ENCODE results near the gene TCEAL7. TPM values are rescaled to one million over a fixed set of nuclear protein-coding genes. Genes with fewer than 3 reads are reported as not detected.

TCEAL7 gene
- total and polyA plus RNA-seq, 7 donors = 0.78 to 11.8 (median 1.3) TPM

DNA sequence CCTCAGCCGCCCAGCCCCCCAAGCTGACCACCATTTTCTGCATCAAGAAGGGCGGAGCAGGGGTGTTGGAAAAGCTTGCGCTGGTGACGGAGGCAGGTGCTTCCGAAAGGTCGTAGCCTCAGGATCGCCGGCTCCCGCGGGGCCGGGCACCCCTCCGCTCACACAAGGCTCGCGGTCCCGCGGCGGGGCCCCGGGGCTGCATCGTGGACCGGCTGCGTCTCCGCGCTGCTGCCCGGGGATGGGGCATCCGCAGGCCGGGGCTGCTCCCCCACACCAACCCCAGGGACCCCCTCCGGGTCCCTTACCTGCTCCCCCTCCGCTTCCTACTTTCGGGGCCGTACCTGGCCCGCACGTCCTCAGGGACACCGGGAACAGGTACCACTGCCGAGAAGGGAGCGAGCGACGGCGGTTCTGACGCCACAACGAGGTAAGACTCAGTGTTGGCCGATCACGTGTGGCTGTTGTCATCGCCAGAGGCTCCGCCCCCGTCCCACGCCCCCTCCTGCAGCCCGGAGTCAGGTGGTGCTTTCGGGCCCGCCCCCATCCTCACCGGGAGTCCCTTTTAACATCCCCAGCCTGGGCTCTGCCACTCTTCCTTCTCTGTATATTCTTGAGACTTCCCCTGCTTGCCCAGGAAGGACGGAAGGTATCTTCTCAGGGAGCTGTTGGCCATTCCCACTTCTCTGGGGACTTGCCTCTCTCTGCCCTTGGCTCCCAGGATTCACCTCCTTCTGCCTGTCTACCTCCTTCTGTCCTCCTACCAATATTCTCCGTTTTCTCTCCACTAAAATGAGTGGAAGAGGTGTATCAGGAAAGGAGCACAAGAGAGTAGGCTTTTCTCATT is 19.3 kb upstream of the TCEAL7 start, which contains the start of gene BEX2:
BEX2 (minus strand) TSS at position 436 of the 844 bp plus-strand sequence. CDS start 1,014 bp downstream, outside the sequence.
- no peak within 1 kb of the TSS for H3K27ac ChIP-seq
- peaks cover 0 to 26% (median 3%) of the 10 kb centered on the region in 3 donors for H3K27me3 ChIP-seq (ENCODE audit: insufficient read depth in 3 of 3, low read length in 2 of 3)
- H3K4me3 ChIP-seq = peak within 1 kb of the TSS; percentile 57
- peak in 3 of 4 donors; percentile 54 to 83 (median 68) for ATAC-seq
- TF ChIP-seq, protein P1, sequence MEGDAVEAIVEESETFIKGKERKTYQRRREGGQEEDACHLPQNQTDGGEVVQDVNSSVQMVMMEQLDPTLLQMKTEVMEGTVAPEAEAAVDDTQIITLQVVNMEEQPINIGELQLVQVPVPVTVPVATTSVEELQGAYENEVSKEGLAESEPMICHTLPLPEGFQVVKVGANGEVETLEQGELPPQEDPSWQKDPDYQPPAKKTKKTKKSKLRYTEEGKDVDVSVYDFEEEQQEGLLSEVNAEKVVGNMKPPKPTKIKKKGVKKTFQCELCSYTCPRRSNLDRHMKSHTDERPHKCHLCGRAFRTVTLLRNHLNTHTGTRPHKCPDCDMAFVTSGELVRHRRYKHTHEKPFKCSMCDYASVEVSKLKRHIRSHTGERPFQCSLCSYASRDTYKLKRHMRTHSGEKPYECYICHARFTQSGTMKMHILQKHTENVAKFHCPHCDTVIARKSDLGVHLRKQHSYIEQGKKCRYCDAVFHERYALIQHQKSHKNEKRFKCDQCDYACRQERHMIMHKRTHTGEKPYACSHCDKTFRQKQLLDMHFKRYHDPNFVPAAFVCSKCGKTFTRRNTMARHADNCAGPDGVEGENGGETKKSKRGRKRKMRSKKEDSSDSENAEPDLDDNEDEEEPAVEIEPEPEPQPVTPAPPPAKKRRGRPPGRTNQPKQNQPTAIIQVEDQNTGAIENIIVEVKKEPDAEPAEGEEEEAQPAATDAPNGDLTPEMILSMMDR (IDR thresholded peaks at IDR 0.05) = no peak
- no peaks in the 10 kb centered on the region for H3K9me3 ChIP-seq
- peak in 1 of 2 donors; percentile 42 for DNase-seq
- intact Hi-C loops (cut with DNase I) = no loop called here
- H3K36me3 ChIP-seq (ENCODE audit: insufficient read depth in 1 of 2, low read depth in 1 of 2) = no peaks in the 10 kb centered on the region
- WGBS, 3 donors = 1 to 25% (median 5%) methylated on average over 8 to 52 of the region's 52 CpGs
- no peaks in the 10 kb centered on the region for H3K4me1 ChIP-seq

DNA sequence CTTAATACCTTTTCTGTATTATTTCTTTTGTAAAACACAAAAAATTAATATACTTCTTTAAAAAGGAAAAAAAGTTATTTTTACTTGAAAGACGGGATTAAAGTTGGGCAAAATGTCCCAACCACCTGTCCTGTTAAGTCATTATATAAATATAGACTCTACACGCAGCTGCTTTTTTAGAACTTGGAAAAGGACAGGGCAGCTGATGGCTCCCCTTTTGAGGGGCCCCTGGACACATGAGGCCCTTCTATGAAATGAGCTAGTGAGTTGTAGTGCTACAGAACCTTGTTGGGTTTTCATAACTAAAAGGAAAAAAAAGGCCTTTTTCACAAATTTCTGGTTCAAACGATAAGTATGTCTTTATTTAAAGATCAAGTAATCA is 18.6 kb upstream of the TCEAL7 start:
- TF ChIP-seq, protein P1 (IDR thresholded peaks at IDR 0.05) = no peak
- 35 to 50% (median 39%) methylated on average over 3 of the region's 3 CpGs for WGBS, 3 donors
- H3K36me3 ChIP-seq (ENCODE audit: insufficient read depth in 1 of 2, low read depth in 1 of 2) = no peaks in the 10 kb centered on the region
- intact Hi-C loops (cut with DNase I) = no loop called here
- H3K9me3 ChIP-seq = no peaks in the 10 kb centered on the region
- H3K27ac ChIP-seq = no peak overlapping the region
- ATAC-seq (no peak), DNase-seq (no peak)
- peaks cover 0 to 29% (median 3%) of the 10 kb centered on the region in 3 donors for H3K27me3 ChIP-seq (ENCODE audit: insufficient read depth in 3 of 3, low read length in 2 of 3)
- peak overlapping the region; percentile 57 for H3K4me3 ChIP-seq
- no peaks in the 10 kb centered on the region for H3K4me1 ChIP-seq

DNA sequence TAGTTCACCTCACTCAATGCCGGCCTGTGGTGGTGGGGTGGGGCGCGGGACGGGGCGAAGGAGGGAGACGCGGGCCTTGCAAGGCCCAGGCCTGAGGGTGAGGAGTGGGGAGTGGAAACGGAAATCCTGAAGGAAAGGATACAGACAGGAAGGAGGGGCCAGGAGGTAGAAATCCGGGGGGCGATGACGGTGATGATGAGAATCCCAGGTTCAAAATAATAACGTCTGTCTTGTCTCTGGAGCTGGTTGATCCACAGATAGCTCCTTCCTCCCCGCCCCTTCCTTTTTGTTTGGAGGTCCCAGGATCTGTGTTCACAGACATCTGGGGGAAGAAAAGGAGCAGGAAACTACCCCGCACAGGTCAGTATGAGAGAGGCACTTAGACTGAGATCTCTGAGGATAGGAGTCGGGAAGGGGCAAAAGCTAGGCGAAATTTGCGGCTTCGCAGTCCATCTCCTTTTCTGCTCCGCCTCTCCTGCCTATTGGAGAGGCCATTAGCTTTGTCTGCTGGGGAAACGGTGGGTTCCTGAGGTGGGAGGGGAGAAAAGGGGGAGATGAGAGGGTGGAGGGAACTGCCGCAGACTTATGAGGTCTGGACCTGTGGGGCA is 746 bp downstream of the TCEAL7 start:
- Histone ChIP-seq H3K36me3 (ENCODE audit: insufficient read depth in 1 of 2, low read depth in 1 of 2) (no peaks in the 10 kb centered on the region), H3K27ac (no peak overlapping the region), H3K9me3 (no peaks in the 10 kb centered on the region), H3K27me3 (ENCODE audit: insufficient read depth in 3 of 3, low read length in 2 of 3) (peaks cover 0 to 41% (median 0%) of the 10 kb centered on the region in 3 donors), H3K4me3 (peak overlapping the region; percentile 30), H3K4me1 (no peaks in the 10 kb centered on the region)
- no peak for DNase-seq
- WGBS, 3 donors = 7 to 27% (median 7%) methylated on average over 15 to 21 of the region's 21 CpGs
- no peak for ATAC-seq
- intact Hi-C loops (cut with DNase I) = no loop called here
- TF ChIP-seq, protein P1 (IDR thresholded peaks at IDR 0.05) = no peak

DNA sequence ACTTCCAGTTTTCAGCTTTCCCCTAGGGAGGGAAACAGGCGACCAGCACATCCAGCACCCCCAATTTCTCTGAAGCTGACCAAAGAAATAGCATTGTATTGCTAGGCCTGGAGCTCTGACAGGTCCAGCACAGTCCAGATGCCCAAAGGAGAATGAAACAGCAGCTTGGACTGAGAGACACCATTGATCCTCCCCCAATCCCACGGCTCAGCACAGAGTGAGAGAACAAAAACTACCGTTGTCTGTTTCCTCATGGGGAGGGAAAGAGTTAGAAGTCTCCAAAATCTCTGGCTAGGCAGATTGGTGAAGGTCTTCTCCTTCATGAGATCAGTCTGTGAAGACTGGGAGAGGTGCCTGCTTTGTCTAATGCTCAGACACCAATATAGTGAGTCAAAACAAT is 8.6 kb downstream of the TCEAL7 start:
- Histone ChIP-seq H3K4me3 (no peak overlapping the region), H3K27ac (no peak overlapping the region), H3K4me1 (no peaks in the 10 kb centered on the region), H3K27me3 (ENCODE audit: insufficient read depth in 3 of 3, low read length in 2 of 3) (peaks cover 0 to 13% (median 0%) of the 10 kb centered on the region in 3 donors), H3K36me3 (ENCODE audit: insufficient read depth in 1 of 2, low read depth in 1 of 2) (no peaks in the 10 kb centered on the region), H3K9me3 (no peaks in the 10 kb centered on the region)
- DNase-seq (no peak), ATAC-seq (no peak)
- TF ChIP-seq, protein P1 (IDR thresholded peaks at IDR 0.05) = no peak
- 26 to 57% (median 32%) methylated on average over 3 of the region's 3 CpGs for WGBS, 3 donors
- intact Hi-C loops (cut with DNase I) = no loop called here

All from psoas muscle (tissue), 8 donors.